HL-60/S4 treated with phorbol 12-myristate 13-acetate at 8.2 ng/mL for 4 days and 3 days (cell line): Measurements from ENCODE around the gene CEMIP2.

ENCODE experiments used
- in situ Hi-C: fragments of 300-500 bp; cut with MboI; formaldehyde crosslinking; loops from 2 replicates; pipeline ENCODE4 v1.15.0; 2022; ENCODE audit warnings: low sequenced_read_pairs

The CEMIP2 gene

GRCh38 chr9:71652480-71652879, 115.8 kb downstream of the CEMIP2 start:
- in situ Hi-C loops = no loop called here

GRCh38 chr9:71648453-71648852, 119.9 kb downstream of the CEMIP2 start:
- in situ Hi-C loops = no loop called here

- in situ Hi-C loops = no loop called here
Measured at GRCh38 chr9:71647094-71647591, 121.2 kb downstream of the CEMIP2 start.

- in situ Hi-C loops = no loop called here
Measured at GRCh38 chr9:71646131-71646530, 122.2 kb downstream of the CEMIP2 start.

- in situ Hi-C loops = no loop called here
Measured at GRCh38 chr9:71644819-71645362, 123.4 kb downstream of the CEMIP2 start.

GRCh38 chr9:71643330-71643729, 125.0 kb downstream of the CEMIP2 start:
- in situ Hi-C loops = no loop called here

GRCh38 chr9:71642056-71642455, 126.3 kb downstream of the CEMIP2 start:
- in situ Hi-C loops = no loop called here

- in situ Hi-C loops = no loop called here
Measured at GRCh38 chr9:71638627-71639026, 129.7 kb downstream of the CEMIP2 start.

- in situ Hi-C loops = no loop called here
Measured at GRCh38 chr9:71637926-71638325, 130.4 kb downstream of the CEMIP2 start.

GRCh38 chr9:71637375-71637774, 130.9 kb downstream of the CEMIP2 start:
- in situ Hi-C loops = no loop called here

GRCh38 chr9:71636143-71636839, 132.0 kb downstream of the CEMIP2 start:
- in situ Hi-C loops = no loop called here

- in situ Hi-C loops = no loop called here
Measured at GRCh38 chr9:71634752-71635151, 133.6 kb downstream of the CEMIP2 start.
